Neural crest cell (in vitro differentiated cells): ENCODE measurements around the gene MCM8. TPM values are rescaled to one million over a fixed set of nuclear protein-coding genes. Genes with fewer than 3 reads are reported as not detected.

Experiments
- DNase-seq: peaks from one replicate; pipeline ENCODE4 v3.0.0; 2021; ENCODE audit warnings: low read depth, mixed read lengths, low spot score
- H3K27ac Mint-ChIP-seq: one replicate; pipeline ENCODE4 v1.8.0; 2021; ENCODE audit warnings: mild to moderate bottlenecking, mixed read lengths; ENCODE audit not compliant: unreplicated experiment
- H3K27me3 Mint-ChIP-seq: 2 replicates; pipeline ENCODE4 v1.8.0; 2021; ENCODE audit warnings: low read depth, mild to moderate bottlenecking, mixed read lengths
- H3K36me3 Mint-ChIP-seq: 2 replicates; pipeline ENCODE4 v1.8.0; 2021; ENCODE audit warnings: low read depth, mild to moderate bottlenecking, mixed read lengths
- H3K4me1 Mint-ChIP-seq: 2 replicates; pipeline ENCODE4 v1.8.0; 2021; ENCODE audit warnings: mixed read lengths
- H3K4me3 Mint-ChIP-seq: one replicate; pipeline ENCODE4 v1.8.0; 2021; ENCODE audit warnings: mild to moderate bottlenecking, mixed read lengths
- H3K9me3 Mint-ChIP-seq: 2 replicates; pipeline ENCODE4 v1.8.0; 2021; ENCODE audit warnings: mixed read lengths
- CTCF ChIP-seq: fragments of 200-600 bp; sonication (generic); conservative IDR thresholded peaks from 2 replicates; pipeline ENCODE4 v1.5.0; 2021; ENCODE audit warnings: antibody characterized with exemption, mild to moderate bottlenecking
- total RNA-seq: library from RNA; stranded (reverse); gene quantifications from 2 replicates; pipeline ENCODE4 v1.2.1, GENCODE V29; 2021

Gene MCM8
- total RNA-seq, 1 donor from 2014 or later, result 36.2 TPM

- Mint-ChIP-seq H3K36me3 (peaks cover 14% of the 10 kb centered on the region), H3K27me3 (no peaks in the 10 kb centered on the region), H3K27ac (no peak overlapping the region), H3K4me1 (no peaks in the 10 kb centered on the region), H3K9me3 (no peaks in the 10 kb centered on the region), H3K4me3 (no peak overlapping the region)
- no peak for TF ChIP-seq CTCF
- DNase-seq, result no peak
Measured at GRCh38 chr20:6036213-6036612, 85.8 kb downstream of the MCM8 start.

- no peak overlapping the region for H3K4me3 Mint-ChIP-seq
- H3K4me1 Mint-ChIP-seq, result no peaks in the 10 kb centered on the region
- no peaks in the 10 kb centered on the region for H3K27me3 Mint-ChIP-seq
- no peaks in the 10 kb centered on the region for H3K9me3 Mint-ChIP-seq
- H3K27ac Mint-ChIP-seq, result no peak overlapping the region
- no peak for TF ChIP-seq CTCF
- H3K36me3 Mint-ChIP-seq, result peaks cover 14% of the 10 kb centered on the region
- no peak for DNase-seq
Measured at GRCh38 chr20:6037082-6037481, 86.6 kb downstream of the MCM8 start.

- no peak for DNase-seq
- H3K9me3 Mint-ChIP-seq, result no peaks in the 10 kb centered on the region
- H3K27me3 Mint-ChIP-seq, result no peaks in the 10 kb centered on the region
- no peaks in the 10 kb centered on the region for H3K4me1 Mint-ChIP-seq
- no peak for TF ChIP-seq CTCF
- H3K36me3 Mint-ChIP-seq, result peaks cover 17% of the 10 kb centered on the region
- peak overlapping the region; percentile 69 for H3K27ac Mint-ChIP-seq
- no peak overlapping the region for H3K4me3 Mint-ChIP-seq
Measured at GRCh38 chr20:6038256-6038655, 87.8 kb downstream of the MCM8 start.

- no peak for TF ChIP-seq CTCF
- no peaks in the 10 kb centered on the region for H3K27me3 Mint-ChIP-seq
- no peaks in the 10 kb centered on the region for H3K9me3 Mint-ChIP-seq
- H3K27ac Mint-ChIP-seq, result peak overlapping the region; percentile 62
- no peak overlapping the region for H3K4me3 Mint-ChIP-seq
- no peaks in the 10 kb centered on the region for H3K4me1 Mint-ChIP-seq
- H3K36me3 Mint-ChIP-seq, result peaks cover 11% of the 10 kb centered on the region
- no peak for DNase-seq
Measured at GRCh38 chr20:6039766-6040165, 89.3 kb downstream of the MCM8 start.

- no peak overlapping the region for H3K27ac Mint-ChIP-seq
- no peak for TF ChIP-seq CTCF
- DNase-seq, result no peak
- H3K36me3 Mint-ChIP-seq, result peaks cover 11% of the 10 kb centered on the region
- no peaks in the 10 kb centered on the region for H3K9me3 Mint-ChIP-seq
- H3K27me3 Mint-ChIP-seq, result no peaks in the 10 kb centered on the region
- H3K4me1 Mint-ChIP-seq, result no peaks in the 10 kb centered on the region
- H3K4me3 Mint-ChIP-seq, result peak overlapping the region; percentile 18
Measured at GRCh38 chr20:6040540-6040939, 90.1 kb downstream of the MCM8 start.
